Activated gamma-delta T cell treated with anti-CD3 and anti-CD28 coated beads, Interleukin-2, amount 50 U/mL, for 16 hours (primary cell): ENCODE data around the gene NKAIN2.

Experiments
- DNase-seq: peaks from one replicate; pipeline ENCODE4 v3.0.0-alpha.2; 2020; ENCODE audit warnings: low read depth

NKAIN2 gene

GRCh38 chr6:124765280-124765679, 961.6 kb downstream of the NKAIN2 start:
- DNase-seq = no peak

GRCh38 chr6:124768224-124768623, 964.6 kb downstream of the NKAIN2 start:
- no peak for DNase-seq

GRCh38 chr6:124769811-124770544, 966.3 kb downstream of the NKAIN2 start:
- no peak for DNase-seq

GRCh38 chr6:124770784-124771183, 967.1 kb downstream of the NKAIN2 start:
- no peak for DNase-seq

- no peak for DNase-seq
Measured at GRCh38 chr6:124772733-124773319, 969.2 kb downstream of the NKAIN2 start.

- DNase-seq = no peak
Measured at GRCh38 chr6:124775121-124775520, 971.5 kb downstream of the NKAIN2 start.

- no peak for DNase-seq
Measured at GRCh38 chr6:124777863-124778262, 974.2 kb downstream of the NKAIN2 start.

GRCh38 chr6:124780623-124781022, 977.0 kb downstream of the NKAIN2 start:
- no peak for DNase-seq

GRCh38 chr6:124783344-124783743, 979.7 kb downstream of the NKAIN2 start:
- DNase-seq = no peak

GRCh38 chr6:124791156-124791555, 987.5 kb downstream of the NKAIN2 start:
- no peak for DNase-seq

- no peak for DNase-seq
Measured at GRCh38 chr6:124792386-124792785, 988.7 kb downstream of the NKAIN2 start.

GRCh38 chr6:124793398-124793797, 989.7 kb downstream of the NKAIN2 start:
- DNase-seq = no peak

GRCh38 chr6:124795643-124796463, 992.2 kb downstream of the NKAIN2 start:
- DNase-seq = no peak

- no peak for DNase-seq
Measured at GRCh38 chr6:124796464-124796970, 992.9 kb downstream of the NKAIN2 start.

GRCh38 chr6:124797224-124797623, 993.6 kb downstream of the NKAIN2 start:
- no peak for DNase-seq

GRCh38 chr6:124798942-124799496, 995.4 kb downstream of the NKAIN2 start:
- DNase-seq = no peak

GRCh38 chr6:124799638-124800037, 996.0 kb downstream of the NKAIN2 start:
- DNase-seq = no peak

GRCh38 chr6:124800222-124800621, 996.6 kb downstream of the NKAIN2 start:
- no peak for DNase-seq

GRCh38 chr6:124812067-124812466, 1008.4 kb downstream of the NKAIN2 start:
- no peak for DNase-seq

GRCh38 chr6:124819346-124819745, 1015.7 kb downstream of the NKAIN2 start:
- no peak for DNase-seq

- DNase-seq = no peak
Measured at GRCh38 chr6:124822204-124822613, 1018.5 kb downstream of the NKAIN2 start.

- DNase-seq = no peak
Measured at GRCh38 chr6:124822721-124823120, 1019.1 kb downstream of the NKAIN2 start.
